Fibroblast of pulmonary artery (primary cell): Measurements from ENCODE around the gene ATP8B4.
A peak's percentile ranks its signal among the peaks of the same experiment; 100 is the strongest.

ENCODE experiments used
- DNase-seq: peaks from one replicate; pipeline ENCODE4 v3.0.0-alpha.2; 2010; ENCODE audit warnings: low read depth
- H3K4me3 ChIP-seq: replicated peaks from 2 replicates; pipeline ENCODE4 v1.5.1; 2011; ENCODE audit warnings: low read depth, mild to moderate bottlenecking, control low read depth, low read length, moderate library complexity
- CTCF ChIP-seq: IDR thresholded peaks from 2 replicates; pipeline ENCODE4 v1.5.1; 2011; ENCODE audit warnings: mild to moderate bottlenecking, control low read depth, low read length, inconsistent platforms; ENCODE audit errors: missing control alignments

Gene ATP8B4, protein sequence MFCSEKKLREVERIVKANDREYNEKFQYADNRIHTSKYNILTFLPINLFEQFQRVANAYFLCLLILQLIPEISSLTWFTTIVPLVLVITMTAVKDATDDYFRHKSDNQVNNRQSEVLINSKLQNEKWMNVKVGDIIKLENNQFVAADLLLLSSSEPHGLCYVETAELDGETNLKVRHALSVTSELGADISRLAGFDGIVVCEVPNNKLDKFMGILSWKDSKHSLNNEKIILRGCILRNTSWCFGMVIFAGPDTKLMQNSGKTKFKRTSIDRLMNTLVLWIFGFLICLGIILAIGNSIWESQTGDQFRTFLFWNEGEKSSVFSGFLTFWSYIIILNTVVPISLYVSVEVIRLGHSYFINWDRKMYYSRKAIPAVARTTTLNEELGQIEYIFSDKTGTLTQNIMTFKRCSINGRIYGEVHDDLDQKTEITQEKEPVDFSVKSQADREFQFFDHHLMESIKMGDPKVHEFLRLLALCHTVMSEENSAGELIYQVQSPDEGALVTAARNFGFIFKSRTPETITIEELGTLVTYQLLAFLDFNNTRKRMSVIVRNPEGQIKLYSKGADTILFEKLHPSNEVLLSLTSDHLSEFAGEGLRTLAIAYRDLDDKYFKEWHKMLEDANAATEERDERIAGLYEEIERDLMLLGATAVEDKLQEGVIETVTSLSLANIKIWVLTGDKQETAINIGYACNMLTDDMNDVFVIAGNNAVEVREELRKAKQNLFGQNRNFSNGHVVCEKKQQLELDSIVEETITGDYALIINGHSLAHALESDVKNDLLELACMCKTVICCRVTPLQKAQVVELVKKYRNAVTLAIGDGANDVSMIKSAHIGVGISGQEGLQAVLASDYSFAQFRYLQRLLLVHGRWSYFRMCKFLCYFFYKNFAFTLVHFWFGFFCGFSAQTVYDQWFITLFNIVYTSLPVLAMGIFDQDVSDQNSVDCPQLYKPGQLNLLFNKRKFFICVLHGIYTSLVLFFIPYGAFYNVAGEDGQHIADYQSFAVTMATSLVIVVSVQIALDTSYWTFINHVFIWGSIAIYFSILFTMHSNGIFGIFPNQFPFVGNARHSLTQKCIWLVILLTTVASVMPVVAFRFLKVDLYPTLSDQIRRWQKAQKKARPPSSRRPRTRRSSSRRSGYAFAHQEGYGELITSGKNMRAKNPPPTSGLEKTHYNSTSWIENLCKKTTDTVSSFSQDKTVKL

GRCh38 chr15:50119063-50120040, at the start of gene ATP8B4:
ATP8B4 (minus strand) TSS chr15:50119233; CDS start chr15:50106966, 12,267 bp downstream.
- H3K4me3 ChIP-seq = no peak within 1 kb of the TSS
- TF ChIP-seq CTCF = no peak
- DNase-seq = no peak

DNA sequence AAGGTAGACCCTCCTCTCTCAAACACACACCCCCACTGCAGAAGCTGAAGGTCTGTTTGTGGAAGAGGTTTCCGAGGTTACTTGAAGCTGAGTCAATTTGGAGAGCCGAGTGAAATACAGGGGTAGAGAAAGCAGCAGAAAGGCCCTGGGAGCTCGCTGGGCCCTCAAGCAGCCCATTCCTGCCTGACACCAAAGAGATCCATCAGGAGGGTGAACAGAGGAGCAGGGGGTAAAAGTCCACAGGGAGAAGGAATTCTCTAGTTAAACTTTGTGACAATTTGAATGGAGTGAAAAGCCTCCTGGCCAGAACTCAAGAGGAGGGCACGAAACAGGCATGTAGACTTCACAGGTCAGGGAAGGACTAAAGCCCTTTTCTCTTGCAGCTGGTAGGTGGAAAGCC, 49.3 kb upstream of the ATP8B4 start:
- no peak for DNase-seq
- no peak overlapping the region for H3K4me3 ChIP-seq
- TF ChIP-seq CTCF = no peak

GRCh38 chr15:50167110-50167509, 48.1 kb upstream of the ATP8B4 start:
- H3K4me3 ChIP-seq = no peak overlapping the region
- no peak for DNase-seq
- TF ChIP-seq CTCF = no peak

DNA sequence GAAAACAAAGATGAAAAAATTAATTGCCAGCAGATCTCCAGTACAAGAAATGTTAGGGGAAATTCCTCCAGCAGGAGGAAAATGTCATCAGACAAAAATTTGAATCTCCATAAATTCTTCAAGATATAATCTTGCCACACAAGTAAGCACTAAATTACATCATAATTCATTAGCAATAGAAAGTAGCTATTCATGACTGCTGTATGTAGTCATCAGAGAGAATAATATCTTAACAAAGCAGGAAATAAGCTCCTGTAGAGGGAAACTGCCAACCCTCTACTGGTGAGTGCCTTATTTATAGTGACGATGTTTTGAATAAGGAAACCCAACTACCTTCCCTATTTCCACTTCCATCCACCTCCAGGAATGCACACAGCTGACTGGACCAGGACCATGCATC, 47.2 kb upstream of the ATP8B4 start:
- no peak overlapping the region for H3K4me3 ChIP-seq
- DNase-seq = peak; percentile 80
- TF ChIP-seq CTCF = no peak

DNA sequence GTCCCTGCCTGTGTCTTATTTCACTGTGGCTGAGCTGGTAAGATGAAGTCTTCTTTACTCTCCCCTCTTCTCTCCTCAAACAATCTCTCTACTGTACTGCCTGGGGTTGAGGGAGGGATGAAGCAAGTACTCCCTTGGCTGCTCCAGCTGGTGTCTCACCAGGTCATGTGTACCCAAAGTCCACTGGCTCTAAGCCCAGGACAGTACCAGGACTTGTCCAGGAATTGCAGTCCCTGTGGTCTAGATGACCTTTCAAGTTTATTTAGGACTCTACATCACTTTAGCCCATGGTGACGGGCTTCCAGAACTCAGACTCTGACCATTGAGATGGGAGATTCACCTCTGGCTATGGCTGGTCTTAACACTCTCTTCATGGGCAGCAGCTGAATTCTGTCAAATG, 45.4 kb upstream of the ATP8B4 start:
- DNase-seq = no peak
- H3K4me3 ChIP-seq = no peak overlapping the region
- no peak for TF ChIP-seq CTCF
